Kidney (tissue), 14 donors: ENCODE data around the gene BRI3BP. TPM values are rescaled to one million over a fixed set of nuclear protein-coding genes. Genes with fewer than 3 reads are reported as not detected.

Source experiments
- DNase-seq, 5 donors: peaks; one replicate each; pipeline ENCODE4 v3.0.0-alpha.2; 2013 to 2020
- FAIRE-seq: peaks from 2 replicates; lab custom pipeline; 2012; peaks lifted over from hg19 to GRCh38; lab: Jason Lieb, UNC
- H3K27ac ChIP-seq, 2 donors: one replicate each; pipeline ENCODE4 v1.7.0; 2013; ENCODE audit warnings: low read depth in 2 of 2, low read length in 2 of 2, inconsistent platforms in 1 of 2
- H3K27me3 ChIP-seq: one replicate; pipeline ENCODE4 v1.7.1; 2013; ENCODE audit warnings: low read length, inconsistent platforms; ENCODE audit not compliant: control insufficient read depth, insufficient read depth
- H3K36me3 ChIP-seq, 3 donors: one replicate each; pipeline versions ENCODE4 v1.7.0 to v1.7.1; 2013; ENCODE audit warnings: low read length in 3 of 3, control low read depth in 1 of 3, inconsistent platforms in 1 of 3; ENCODE audit not compliant: insufficient read depth in 3 of 3, control insufficient read depth in 2 of 3
- H3K4me1 ChIP-seq, 3 donors: one replicate each; pipeline versions ENCODE4 v1.7.0 to v1.7.1; 2013; ENCODE audit warnings: low read length in 3 of 3, inconsistent platforms in 1 of 3, low read depth in 1 of 3; ENCODE audit not compliant: control insufficient read depth in 2 of 3, insufficient read depth in 2 of 3
- H3K4me3 ChIP-seq, 3 donors: one replicate each; pipeline versions ENCODE4 v1.7.0 to v1.8.1; 2013; ENCODE audit warnings: low read length in 3 of 3, control low read depth in 1 of 3, inconsistent platforms in 1 of 3
- H3K9ac ChIP-seq, 3 donors: one replicate each; pipeline versions ENCODE4 v1.7.0 to v1.7.1; 2013; ENCODE audit warnings: low read length in 3 of 3, control low read depth in 1 of 3, inconsistent platforms in 1 of 3
- H3K9me3 ChIP-seq, 3 donors: one replicate each; pipeline versions ENCODE4 v1.7.0 to v1.7.1; 2013; ENCODE audit warnings: low read length in 3 of 3, control low read depth in 1 of 3, inconsistent platforms in 1 of 3; ENCODE audit not compliant: control insufficient read depth in 2 of 3, insufficient read depth in 1 of 3
- CTCF ChIP-seq: IDR thresholded peaks from 3 replicates; pipeline ENCODE4 v1.5.1; 2012; ENCODE audit warnings: mild to moderate bottlenecking, moderate library complexity, borderline replicate concordance; ENCODE audit not compliant: insufficient read depth; ENCODE audit errors: extremely low read depth
- intact Hi-C: fragments of 100-400 bp; cut with DNase I; formaldehyde crosslinking; loops from one replicate; pipeline ENCODE4 v1.11.1; 2022
- polyA plus RNA-seq: library from polyadenylated mRNA; stranded (reverse); fragments of 350-450 nt; fragmentation: Illumina TruSeq; extraction: RNeasy Lipid Tissue Mini Kit (QIAGEN cat#74804); gene quantifications from one replicate; pipeline ENCODE4 v1.2.3, GENCODE V29; 2014; ENCODE audit warnings: low read depth, low replicate concordance; ENCODE audit not compliant: insufficient read depth
- total RNA-seq: library from RNA; stranded (reverse); fragmentation: NEBNext Ultra II Directional; extraction: Animal tissue kit (Norgen Biotek cat#: 25700); gene quantifications from one replicate; pipeline ENCODE4 v1.2.1, GENCODE V29; 2021
- donor health status: control.
- donor health status: control.
- donor health status: control.
- donor health status: control.
- donor health status: control.
- donor health status: DM: yes; HTN: yes; CAD: no.
- donor health status: Normal renal cell carcinoma (clear cell type).

BRI3BP gene
- total and polyA plus RNA-seq, 2 donors from 2014 or later = 6.8 to 8.8 TPM

DNA sequence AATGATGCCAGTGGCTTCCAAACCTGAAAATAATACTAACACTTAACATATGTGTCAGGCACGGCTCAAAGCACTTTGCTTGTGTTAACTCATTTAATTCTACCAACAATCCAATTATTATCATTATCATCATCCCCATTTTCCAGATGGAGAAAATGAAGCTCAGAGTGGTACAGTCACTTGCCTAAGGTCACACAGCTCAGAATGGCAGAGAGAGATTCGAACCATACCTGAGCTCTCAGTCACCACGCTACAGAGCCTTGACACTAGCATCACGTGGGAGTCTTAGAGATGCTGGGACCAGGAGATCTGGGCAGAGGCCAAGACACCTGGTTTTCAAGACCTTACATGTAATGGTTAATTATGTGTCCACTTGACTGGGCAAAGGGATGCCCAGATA is 38.7 kb upstream of the BRI3BP start:
- Histone ChIP-seq H3K9me3 (no peaks in the 10 kb centered on the region), H3K27ac (no peak overlapping the region), H3K36me3 (peaks cover 0 to 7% (median 4%) of the 10 kb centered on the region in 3 donors), H3K27me3 (no peaks in the 10 kb centered on the region), H3K4me1 (no peaks in the 10 kb centered on the region), H3K9ac (no peak overlapping the region), H3K4me3 (no peak overlapping the region)
- FAIRE-seq (no peak), DNase-seq (no peak)
- TF ChIP-seq CTCF = no peak
- intact Hi-C loops = no loop called here

GRCh38 chr12:124956571-124956970 is 36.9 kb upstream of the BRI3BP start:
- no peaks in the 10 kb centered on the region for H3K4me1 ChIP-seq
- H3K4me3 ChIP-seq = no peak overlapping the region
- H3K36me3 ChIP-seq = peaks cover 0 to 11% (median 5%) of the 10 kb centered on the region in 3 donors
- TF ChIP-seq CTCF = no peak
- H3K9ac ChIP-seq = no peak overlapping the region
- intact Hi-C loops = no loop called here
- H3K27me3 ChIP-seq = no peaks in the 10 kb centered on the region
- H3K9me3 ChIP-seq = no peaks in the 10 kb centered on the region
- DNase-seq = no peak
- no peak overlapping the region for H3K27ac ChIP-seq
- no peak for FAIRE-seq

DNA sequence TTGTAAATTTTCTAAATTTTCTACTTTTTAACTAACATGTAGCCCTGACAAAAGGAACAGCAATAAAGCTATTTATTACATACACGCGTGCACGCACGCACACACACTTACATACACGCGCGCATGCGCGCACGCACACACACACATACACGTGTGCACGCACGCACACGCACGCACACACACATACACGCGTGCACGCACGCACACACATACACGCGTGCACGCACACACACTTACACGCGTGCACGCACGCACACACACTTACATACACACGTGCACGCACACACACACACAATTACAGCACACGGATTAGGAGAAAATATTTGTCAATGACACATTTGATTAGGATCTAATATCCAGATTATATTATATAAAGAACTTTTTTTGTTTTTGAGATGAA is 32.4 kb upstream of the BRI3BP start:
- H3K27ac ChIP-seq = no peak overlapping the region
- peaks cover 0 to 23% (median 5%) of the 10 kb centered on the region in 3 donors for H3K36me3 ChIP-seq
- no peaks in the 10 kb centered on the region for H3K4me1 ChIP-seq
- H3K9ac ChIP-seq = no peak overlapping the region
- FAIRE-seq = no peak
- H3K27me3 ChIP-seq = no peaks in the 10 kb centered on the region
- no peaks in the 10 kb centered on the region for H3K9me3 ChIP-seq
- DNase-seq = no peak
- intact Hi-C loops = no loop called here
- H3K4me3 ChIP-seq = no peak overlapping the region
- TF ChIP-seq CTCF = no peak

- no peak for FAIRE-seq
- intact Hi-C loops = no loop called here
Observed at GRCh38 chr12:124963211-124963610, 30.2 kb upstream of the BRI3BP start.

More at GRCh38 chr12:124963211-124963610, 30.2 kb upstream of the BRI3BP start:
- no peaks in the 10 kb centered on the region for H3K27me3 ChIP-seq
- peaks cover 0 to 20% (median 7%) of the 10 kb centered on the region in 3 donors for H3K36me3 ChIP-seq
- no peak overlapping the region for H3K27ac ChIP-seq
- no peak overlapping the region for H3K9ac ChIP-seq
- no peak overlapping the region for H3K4me3 ChIP-seq
- DNase-seq = no peak
- no peak for TF ChIP-seq CTCF
- H3K9me3 ChIP-seq = no peaks in the 10 kb centered on the region
- no peaks in the 10 kb centered on the region for H3K4me1 ChIP-seq
